A172 (cell line): ENCODE results near the gene CNTN4. TPM values are rescaled to one million over a fixed set of nuclear protein-coding genes. Genes with fewer than 3 reads are reported as not detected.
"Not testable (repeated sequence)": the region's sequence is repeated elsewhere in the genome, so short reads cannot be mapped to it uniquely, and the experiment has no call there.

Experiments used
- DNase-seq: peaks from one replicate; pipeline ENCODE4 v3.0.0-alpha.2; 2015; ENCODE audit warnings: low spot score
- total RNA-seq: library from RNA; depleted of rRNA; stranded (reverse); fragments of >200 nt; shearing (Covaris generic); gene quantifications from 2 replicates; pipeline ENCODE4 v1.2.3, GENCODE V29; 2014

CNTN4 gene
- total RNA-seq, 1 experiment from 2014 or later: not detected

GRCh38 chr3:2904054-2904453 lies 805.4 kb downstream of the CNTN4 start:
- no peak for DNase-seq

DNA sequence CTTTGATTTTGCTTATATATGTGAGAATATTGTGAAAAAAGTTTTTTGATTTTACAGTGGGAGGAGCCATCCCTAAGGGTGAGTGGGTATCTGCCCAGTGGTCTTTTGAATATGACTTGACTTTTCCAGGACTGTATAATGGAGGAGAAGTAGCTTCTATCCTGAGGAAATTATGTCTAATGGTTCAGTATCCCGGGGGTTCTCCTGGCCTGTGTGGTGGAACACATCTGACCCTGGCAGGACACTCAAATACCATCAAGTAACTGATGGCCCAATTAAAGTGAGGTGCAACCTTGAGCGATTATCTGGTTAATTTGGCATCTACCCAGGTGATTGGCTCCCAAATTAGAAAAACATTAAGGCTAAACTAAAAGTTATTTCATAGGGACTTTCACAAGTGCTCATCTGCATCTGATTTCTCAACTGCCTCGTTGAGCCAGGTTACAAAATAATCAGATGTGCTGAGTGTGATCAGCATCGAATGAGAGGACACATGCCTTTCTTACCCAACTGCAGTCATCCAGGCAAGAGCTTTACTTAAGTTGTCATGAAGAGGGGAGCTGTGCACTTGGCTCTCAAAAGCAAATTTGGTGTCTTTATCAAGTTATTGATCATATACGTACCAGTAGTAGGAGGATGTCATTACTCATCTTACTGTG lies 810.2 kb downstream of the CNTN4 start:
- no peak for DNase-seq

DNA sequence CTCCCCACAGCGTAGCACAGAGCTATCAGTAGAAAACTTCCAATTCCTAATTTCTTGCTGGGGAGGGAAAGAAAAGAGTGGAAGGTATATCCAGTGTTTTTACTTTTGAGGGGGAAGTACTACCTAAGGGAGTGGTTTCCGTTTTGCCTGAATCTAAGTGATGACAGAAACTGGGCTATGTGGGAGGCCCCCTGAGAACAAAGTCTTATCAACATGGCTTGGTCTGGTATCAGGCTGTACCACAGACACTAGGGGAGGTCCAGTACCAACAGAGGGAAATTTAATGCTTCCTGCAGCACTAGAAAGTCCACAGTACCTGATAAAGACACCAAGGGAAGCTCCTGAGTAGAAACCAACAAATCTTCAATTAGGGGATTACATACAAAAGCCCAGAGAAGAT lies 812.3 kb downstream of the CNTN4 start:
- no peak for DNase-seq

DNA sequence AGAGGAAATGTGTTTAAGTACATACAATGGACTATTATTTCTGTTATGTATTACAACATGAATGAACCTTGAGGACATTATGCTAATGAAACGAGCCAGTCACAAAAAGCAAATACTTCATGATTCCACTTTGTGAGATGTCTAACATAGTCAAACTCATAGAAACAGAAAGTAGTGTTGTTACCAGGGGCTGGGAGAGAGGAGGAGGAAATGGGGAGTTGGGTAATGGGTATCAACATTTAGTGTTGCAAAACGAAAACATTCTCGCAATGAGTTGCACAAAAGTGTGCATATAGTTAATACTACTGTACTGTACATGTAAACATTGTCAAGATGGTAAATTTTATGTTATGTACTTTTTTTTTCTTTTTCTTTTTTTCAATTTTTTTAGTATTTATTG lies 817.2 kb downstream of the CNTN4 start:
- DNase-seq: no peak

GRCh38 chr3:2916640-2917039 lies 818.0 kb downstream of the CNTN4 start:
- not testable (repeated sequence) for DNase-seq

DNA sequence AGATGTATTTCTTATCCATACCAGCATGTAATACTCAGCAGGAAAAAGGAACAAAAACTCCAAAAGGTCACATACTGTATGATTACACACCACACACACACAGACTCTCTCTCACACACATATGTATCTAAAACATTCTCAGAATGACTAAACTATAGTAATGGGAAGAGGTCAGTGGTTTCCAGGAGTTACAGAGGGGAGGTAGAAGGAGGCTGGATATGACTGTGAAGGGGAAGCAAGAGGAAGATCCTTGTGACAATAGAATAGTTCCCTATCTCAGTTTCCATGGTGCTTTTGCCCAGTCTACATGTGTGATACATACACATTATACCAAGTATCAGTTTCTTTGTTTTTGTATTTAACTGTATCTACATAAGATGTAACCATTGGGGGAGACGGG lies 821.4 kb downstream of the CNTN4 start:
- no peak for DNase-seq

DNA sequence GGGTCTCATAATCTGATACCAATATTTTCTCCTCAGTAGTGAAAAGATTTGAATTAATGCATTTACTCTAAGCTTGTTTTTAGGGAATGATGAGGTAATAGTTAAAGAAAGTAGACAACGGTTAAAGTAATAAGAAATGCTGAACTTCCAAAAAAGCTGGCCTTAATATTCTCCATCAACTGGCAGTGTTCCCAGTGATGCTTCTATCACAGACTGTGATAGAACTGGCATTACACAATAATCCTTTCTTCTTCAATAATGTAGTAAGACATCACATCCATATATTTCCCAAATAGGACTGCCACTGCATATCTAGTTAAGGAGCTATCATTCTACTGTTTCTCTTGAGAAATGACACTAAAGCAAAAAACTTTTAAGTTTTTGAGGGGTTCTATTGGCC lies 822.8 kb downstream of the CNTN4 start:
- DNase-seq: no peak

DNA sequence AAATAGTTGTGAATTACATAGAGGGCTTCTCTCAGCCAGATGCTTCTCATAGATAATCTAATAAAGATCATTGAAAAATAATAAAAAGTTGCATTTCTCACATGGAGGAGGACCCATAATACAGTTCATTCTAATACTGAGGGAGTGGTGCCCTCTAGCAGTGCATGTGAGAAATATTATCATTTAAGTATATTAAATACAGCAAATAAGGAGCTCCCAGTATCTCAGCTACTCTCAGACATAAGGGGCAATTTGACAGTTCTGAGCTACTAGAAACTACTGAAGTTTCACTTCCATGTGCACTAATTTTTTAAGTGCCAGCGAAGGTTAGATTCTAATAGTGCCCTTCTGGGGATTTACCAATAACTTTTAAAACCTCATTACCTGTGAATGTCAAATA lies 823.2 kb downstream of the CNTN4 start:
- DNase-seq: peak; percentile 11

DNA sequence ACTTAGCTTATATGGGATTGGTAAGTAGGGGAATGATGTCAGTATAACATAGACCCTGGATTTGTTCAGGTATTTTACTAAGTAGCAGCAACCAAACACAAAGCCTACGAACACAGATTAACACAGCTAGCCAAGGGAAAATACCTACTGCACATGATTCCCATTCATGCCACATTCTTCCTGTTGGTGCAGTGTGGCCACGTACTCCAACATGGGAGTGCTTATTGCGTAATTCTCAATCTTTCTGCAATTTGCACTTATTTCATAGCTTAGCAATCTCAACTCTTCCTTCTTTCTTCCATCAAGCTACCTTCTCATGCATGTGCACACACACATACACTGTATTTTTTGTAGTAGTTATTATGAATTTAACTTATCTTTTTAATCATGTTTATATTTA lies 824.7 kb downstream of the CNTN4 start:
- no peak for DNase-seq

- DNase-seq: no peak
Measured at GRCh38 chr3:2927259-2927658, 828.6 kb downstream of the CNTN4 start.

DNA sequence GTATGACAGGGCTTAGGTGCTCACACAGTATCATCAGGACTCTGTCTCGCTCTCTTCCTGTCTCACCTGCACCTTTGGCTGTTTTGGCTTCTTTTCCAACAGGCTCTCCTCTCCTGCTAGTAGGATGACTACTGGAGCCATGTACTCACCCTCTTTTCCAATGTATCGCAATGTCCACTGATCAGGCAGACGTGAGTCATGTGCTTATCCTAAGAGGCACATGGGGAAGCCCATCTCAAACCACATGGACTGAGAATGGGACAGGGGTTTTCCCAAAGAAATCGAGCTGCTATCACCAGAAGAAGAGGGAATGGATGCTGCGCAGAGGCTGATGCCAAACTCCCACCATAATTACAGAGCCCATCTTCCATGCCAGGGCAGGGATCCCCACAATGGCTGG lies 830.9 kb downstream of the CNTN4 start:
- no peak for DNase-seq

GRCh38 chr3:2931265-2931664 lies 832.6 kb downstream of the CNTN4 start:
- DNase-seq: no peak

DNA sequence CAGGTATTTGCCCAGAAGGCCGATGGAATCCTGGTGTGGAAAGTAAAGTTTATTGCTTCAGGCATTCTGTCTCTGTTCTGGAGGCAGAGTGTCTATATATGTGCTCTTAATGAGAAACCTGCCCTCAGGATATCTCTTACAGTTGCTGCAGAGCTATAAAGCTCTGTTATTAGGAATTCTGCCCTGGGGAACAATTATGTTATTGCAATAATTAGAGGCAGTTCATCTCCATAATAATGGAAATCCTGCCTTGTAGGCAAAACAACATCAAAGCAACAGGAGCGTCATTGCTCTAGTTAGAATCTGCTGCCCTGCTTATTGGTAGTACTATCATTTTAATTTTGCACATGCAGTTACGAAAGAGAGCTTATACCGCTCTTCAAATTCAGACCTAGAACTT lies 835.9 kb downstream of the CNTN4 start:
- DNase-seq: no peak

GRCh38 chr3:2937055-2937454 lies 838.4 kb downstream of the CNTN4 start:
- no peak for DNase-seq

GRCh38 chr3:2937592-2937991 lies 838.9 kb downstream of the CNTN4 start:
- DNase-seq: no peak

- DNase-seq: no peak
Measured at GRCh38 chr3:2938711-2939110, 840.0 kb downstream of the CNTN4 start.

GRCh38 chr3:2940062-2940461 lies 841.4 kb downstream of the CNTN4 start:
- no peak for DNase-seq

DNA sequence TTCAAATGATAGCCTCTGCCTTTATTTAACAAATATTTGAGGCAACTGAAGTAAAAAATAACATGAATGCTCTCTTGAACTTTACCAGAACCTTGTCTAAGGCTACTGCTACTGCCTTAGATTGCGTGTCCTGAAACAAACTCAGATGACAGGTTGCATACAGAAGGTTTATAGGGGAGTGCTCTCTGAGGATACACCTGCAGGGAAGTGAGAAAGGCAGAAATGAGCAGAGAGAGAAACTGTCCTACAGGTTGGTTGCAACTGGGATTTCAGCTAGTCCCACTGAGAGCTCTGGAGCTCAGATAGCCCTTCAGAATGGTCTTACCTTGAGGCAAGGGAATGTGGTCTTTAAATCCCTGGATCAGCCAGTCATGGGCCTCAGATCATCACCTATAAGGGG lies 846.0 kb downstream of the CNTN4 start:
- DNase-seq: no peak

- DNase-seq: no peak
Measured at GRCh38 chr3:2945121-2945520, 846.5 kb downstream of the CNTN4 start.

- no peak for DNase-seq
Measured at GRCh38 chr3:2947536-2947935, 848.9 kb downstream of the CNTN4 start.

GRCh38 chr3:2948882-2949281 lies 850.2 kb downstream of the CNTN4 start:
- DNase-seq: no peak

DNA sequence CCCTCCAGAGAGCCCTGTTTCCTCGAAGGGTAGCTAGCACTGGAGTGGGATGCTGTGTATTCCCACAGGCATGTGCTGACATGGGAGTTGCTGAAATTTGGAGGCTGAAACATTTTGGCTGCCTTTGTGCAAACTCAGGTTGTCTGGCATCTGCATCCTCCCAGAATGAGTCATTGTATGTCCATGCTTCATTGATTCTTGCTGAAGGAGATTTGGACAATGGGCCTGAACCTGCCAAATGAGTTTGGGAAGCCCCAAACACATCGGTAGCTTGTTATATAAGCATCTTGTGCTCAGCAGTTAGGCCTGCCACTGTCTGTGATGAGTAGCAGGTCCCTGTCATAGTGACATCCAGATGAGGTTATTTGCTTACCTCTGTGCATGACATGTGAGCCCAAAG lies 851.5 kb downstream of the CNTN4 start:
- DNase-seq: no peak

DNA sequence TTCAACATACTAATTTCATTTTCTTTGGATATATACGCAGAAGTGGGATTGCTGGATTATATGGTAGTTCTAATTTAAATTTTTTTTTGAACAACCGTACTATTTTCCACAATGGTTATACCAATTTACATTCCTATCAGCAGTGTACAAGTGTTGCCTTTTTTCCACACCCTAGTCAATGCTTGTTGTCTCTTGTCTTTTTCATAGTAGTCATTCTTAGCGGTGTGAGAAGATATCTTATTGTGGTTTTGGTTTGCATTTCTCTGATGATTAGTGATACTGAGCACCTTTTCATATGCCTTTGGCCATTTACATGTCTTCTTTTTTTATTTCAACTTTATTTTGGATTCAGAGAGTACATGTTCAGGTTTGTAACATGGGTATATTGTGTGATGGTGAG lies 858.4 kb downstream of the CNTN4 start:
- no peak for DNase-seq

- no peak for DNase-seq
Measured at GRCh38 chr3:2958551-2958950, 859.9 kb downstream of the CNTN4 start.
